ENCODE measurements around the gene B3GNT5.

B3GNT5 gene

GRCh38 chr3:183249006-183249718 lies 3.9 kb upstream of the B3GNT5 start:
- H3K27ac ChIP-seq: no peak overlapping the region
- TF ChIP-seq CTCF (IDR thresholded peaks at IDR 0.05; ENCODE audit: low read depth, low read length): no peak
- H3K9me3 ChIP-seq (ENCODE audit: severe bottlenecking): no peaks in the 10 kb centered on the region
- no peaks in the 10 kb centered on the region for H3K27me3 ChIP-seq (ENCODE audit: insufficient read depth, low read depth, severe bottlenecking)
- H3K4me3 ChIP-seq (ENCODE audit: low read depth, low read length): no peak overlapping the region
- DNase-seq: no peak
- no peaks in the 10 kb centered on the region for H3K36me3 ChIP-seq

- no peak for DNase-seq
- no peaks in the 10 kb centered on the region for H3K27me3 ChIP-seq (ENCODE audit: insufficient read depth, low read depth, severe bottlenecking)
- H3K27ac ChIP-seq: no peak overlapping the region
- H3K36me3 ChIP-seq: no peaks in the 10 kb centered on the region
- no peaks in the 10 kb centered on the region for H3K9me3 ChIP-seq (ENCODE audit: severe bottlenecking)
- no peak for TF ChIP-seq CTCF (IDR thresholded peaks at IDR 0.05; ENCODE audit: low read depth, low read length)
- H3K4me3 ChIP-seq (ENCODE audit: low read depth, low read length): peak overlapping the region; percentile 81
These were observed 803 bp upstream of the B3GNT5 start for GRCh38 chr3:183252118-183252782.

DNA sequence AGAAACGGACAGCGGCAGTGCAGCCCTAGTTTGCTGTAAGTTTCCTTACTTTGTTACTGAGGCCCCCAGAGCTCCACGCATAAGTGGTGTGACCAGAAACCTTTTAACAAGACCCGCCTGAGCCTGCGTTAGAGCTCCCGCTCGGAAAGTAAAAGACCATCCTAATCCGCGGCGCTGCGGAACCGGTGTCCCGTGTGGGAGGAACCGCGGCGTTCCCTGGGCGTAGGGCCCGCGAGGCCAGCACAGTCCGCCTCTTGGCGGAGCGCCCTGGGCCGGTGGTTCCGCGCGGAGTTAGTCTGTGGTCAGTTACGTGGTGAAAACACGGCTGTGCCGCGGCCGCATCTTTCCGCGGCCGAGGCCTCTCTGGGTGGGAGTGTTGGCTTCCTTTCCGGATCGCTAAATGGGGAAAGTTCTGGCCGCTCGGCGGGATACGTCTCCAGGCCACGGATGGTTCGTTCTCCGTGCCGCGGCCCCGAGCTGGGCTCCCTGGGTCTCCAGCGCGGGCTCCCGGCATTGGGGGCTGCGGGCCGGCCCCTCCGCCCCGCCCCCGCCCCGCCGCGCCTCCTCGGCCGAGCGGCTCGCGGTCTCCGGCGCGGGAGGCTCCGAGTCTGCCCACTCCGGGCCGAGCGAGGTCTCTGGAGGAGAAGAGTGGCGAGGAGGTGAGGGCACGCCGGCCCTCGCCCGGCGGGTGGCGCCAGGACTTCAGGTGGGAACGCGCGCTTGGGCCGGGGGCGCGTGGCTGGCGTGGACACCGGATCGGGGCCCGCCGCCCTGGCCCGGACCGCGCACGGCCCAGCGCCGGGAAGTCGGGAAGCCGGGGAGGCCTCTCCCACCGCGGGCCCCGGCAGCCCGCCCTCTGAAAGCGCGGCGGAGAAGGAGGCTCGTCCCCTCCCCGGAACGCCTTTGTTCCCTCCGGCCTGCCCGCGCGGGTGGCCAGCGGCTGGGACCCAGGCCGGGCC lies 754 bp downstream of the B3GNT5 start:
- H3K9me3 ChIP-seq (ENCODE audit: severe bottlenecking): no peaks in the 10 kb centered on the region

DNA sequence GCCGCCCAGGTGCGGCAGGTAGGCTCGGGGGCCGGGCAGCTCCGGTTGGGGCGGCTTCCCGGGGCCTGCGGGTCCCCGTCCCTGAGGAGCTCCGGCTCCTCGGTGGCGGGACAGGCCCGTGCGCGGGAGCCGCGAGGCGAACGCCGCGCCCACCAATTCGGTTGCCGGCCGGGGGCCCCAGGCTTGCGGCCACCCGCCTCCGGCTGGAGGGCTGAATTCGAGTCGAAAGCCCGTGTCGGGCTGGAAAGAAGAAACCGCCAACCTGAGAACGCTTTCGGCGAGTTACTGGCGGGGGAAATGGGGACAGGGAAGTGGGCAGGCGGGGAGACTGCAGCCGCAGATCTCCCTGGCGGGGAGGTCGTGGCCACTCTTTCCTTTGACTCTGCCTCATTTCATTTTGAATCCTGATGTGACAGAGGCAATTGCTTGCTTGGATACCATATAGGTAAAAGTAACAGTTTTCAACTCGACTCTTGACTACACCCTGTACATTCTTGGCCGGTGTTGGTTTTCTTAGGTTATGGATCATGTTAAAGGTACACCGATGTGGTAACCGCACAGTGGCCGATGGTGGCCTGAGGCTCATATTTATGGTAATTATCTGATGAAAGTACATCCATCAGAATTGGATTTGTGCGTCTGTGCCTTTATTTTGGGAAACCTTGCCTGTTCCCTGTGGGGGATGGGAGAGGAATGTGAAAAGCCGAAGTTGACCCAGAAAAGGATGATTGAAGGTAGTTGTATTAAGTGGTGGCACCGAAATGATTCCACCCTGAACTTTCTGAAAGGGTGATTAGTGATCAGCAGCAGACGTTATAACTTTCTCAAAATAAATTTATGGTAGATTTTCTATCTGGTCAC lies 1.7 kb downstream of the B3GNT5 start:
- Histone ChIP-seq H3K4me3 (ENCODE audit: low read depth, low read length) (peak overlapping the region; percentile 81), H3K27ac (peak overlapping the region; percentile 71), H3K36me3 (no peaks in the 10 kb centered on the region), H3K27me3 (ENCODE audit: insufficient read depth, low read depth, severe bottlenecking) (no peaks in the 10 kb centered on the region), H3K9me3 (ENCODE audit: severe bottlenecking) (no peaks in the 10 kb centered on the region)
- DNase-seq: peak; percentile 19
- TF ChIP-seq CTCF (IDR thresholded peaks at IDR 0.05; ENCODE audit: low read depth, low read length): no peak

More for the DNA sequence above, 754 bp downstream of the B3GNT5 start:
- TF ChIP-seq CTCF (IDR thresholded peaks at IDR 0.05; ENCODE audit: low read depth, low read length): 0 out of 2 replicates have a peak, but pooled peaks have one; percentile 23
- Histone ChIP-seq H3K27ac (peak overlapping the region; percentile 71), H3K27me3 (ENCODE audit: insufficient read depth, low read depth, severe bottlenecking) (no peaks in the 10 kb centered on the region), H3K4me3 (ENCODE audit: low read depth, low read length) (peak overlapping the region; percentile 81), H3K36me3 (no peaks in the 10 kb centered on the region)
- peak; percentile 47 for DNase-seq

- Histone ChIP-seq H3K4me3 (ENCODE audit: low read depth, low read length) (no peak overlapping the region), H3K27ac (no peak overlapping the region), H3K27me3 (ENCODE audit: insufficient read depth, low read depth, severe bottlenecking) (no peaks in the 10 kb centered on the region), H3K9me3 (ENCODE audit: severe bottlenecking) (no peaks in the 10 kb centered on the region), H3K36me3 (no peaks in the 10 kb centered on the region)
- no peak for TF ChIP-seq CTCF (IDR thresholded peaks at IDR 0.05; ENCODE audit: low read depth, low read length)
- DNase-seq: peak; percentile 20
These were observed 2.3 kb downstream of the B3GNT5 start for GRCh38 chr3:183255348-183255730.

Measured in WERI-Rb-1 (cell line).